GM19043 (cell line): Measurements from ENCODE around the gene NPY4R.
"Not testable (repeated sequence)": the region's sequence is repeated elsewhere in the genome, so short reads cannot be mapped to it uniquely, and the experiment has no call there.

Source experiments
- ATAC-seq: cut with Tn5 transposase; IDR thresholded peaks from one replicate; pipeline ENCODE4 v1.9.1; 2021; ENCODE audit warnings: low read depth; ENCODE audit not compliant: unreplicated experiment

NPY4R gene

GRCh38 chr10:46457071-46457470 is 8.7 kb downstream of the NPY4R start:
- ATAC-seq, result not testable (repeated sequence)

- ATAC-seq, result not testable (repeated sequence)
Observed at GRCh38 chr10:46455992-46456391, 9.8 kb downstream of the NPY4R start.

GRCh38 chr10:46451365-46451764 is 14.4 kb downstream of the NPY4R start:
- not testable (repeated sequence) for ATAC-seq

GRCh38 chr10:46450829-46451228 is 14.9 kb downstream of the NPY4R start:
- ATAC-seq, result not testable (repeated sequence)

- ATAC-seq, result not testable (repeated sequence)
Observed at GRCh38 chr10:46447439-46447838, 18.3 kb downstream of the NPY4R start.

GRCh38 chr10:46445389-46446122 is 20.2 kb downstream of the NPY4R start:
- ATAC-seq, result not testable (repeated sequence)

GRCh38 chr10:46443422-46443821 is 22.3 kb downstream of the NPY4R start:
- not testable (repeated sequence) for ATAC-seq

- not testable (repeated sequence) for ATAC-seq
Observed at GRCh38 chr10:46442706-46443275, 23.0 kb downstream of the NPY4R start.

GRCh38 chr10:46441837-46442278 is 23.9 kb downstream of the NPY4R start:
- not testable (repeated sequence) for ATAC-seq

GRCh38 chr10:46440942-46441341 is 24.8 kb downstream of the NPY4R start:
- not testable (repeated sequence) for ATAC-seq

GRCh38 chr10:46423550-46423949 is 42.2 kb downstream of the NPY4R start:
- not testable (repeated sequence) for ATAC-seq

- not testable (repeated sequence) for ATAC-seq
Observed at GRCh38 chr10:46419570-46420379, 46.0 kb downstream of the NPY4R start.

- ATAC-seq, result not testable (repeated sequence)
Observed at GRCh38 chr10:46418283-46418682, 47.5 kb downstream of the NPY4R start.

- ATAC-seq, result not testable (repeated sequence)
Observed at GRCh38 chr10:46415291-46415690, 50.5 kb downstream of the NPY4R start.

GRCh38 chr10:46412665-46413064 is 53.1 kb downstream of the NPY4R start:
- ATAC-seq, result not testable (repeated sequence)

GRCh38 chr10:46411123-46411522 is 54.6 kb downstream of the NPY4R start:
- not testable (repeated sequence) for ATAC-seq
